GM19351 (cell line): ENCODE measurements around the gene PTMS.
A peak's percentile ranks its signal among the peaks of the same experiment; 100 is the strongest.

Experiments
- ATAC-seq: cut with Tn5 transposase; IDR thresholded peaks from one replicate; pipeline ENCODE4 v1.9.1; 2021; ENCODE audit warnings: mild to moderate bottlenecking, moderate library complexity; ENCODE audit not compliant: unreplicated experiment

PTMS gene

DNA sequence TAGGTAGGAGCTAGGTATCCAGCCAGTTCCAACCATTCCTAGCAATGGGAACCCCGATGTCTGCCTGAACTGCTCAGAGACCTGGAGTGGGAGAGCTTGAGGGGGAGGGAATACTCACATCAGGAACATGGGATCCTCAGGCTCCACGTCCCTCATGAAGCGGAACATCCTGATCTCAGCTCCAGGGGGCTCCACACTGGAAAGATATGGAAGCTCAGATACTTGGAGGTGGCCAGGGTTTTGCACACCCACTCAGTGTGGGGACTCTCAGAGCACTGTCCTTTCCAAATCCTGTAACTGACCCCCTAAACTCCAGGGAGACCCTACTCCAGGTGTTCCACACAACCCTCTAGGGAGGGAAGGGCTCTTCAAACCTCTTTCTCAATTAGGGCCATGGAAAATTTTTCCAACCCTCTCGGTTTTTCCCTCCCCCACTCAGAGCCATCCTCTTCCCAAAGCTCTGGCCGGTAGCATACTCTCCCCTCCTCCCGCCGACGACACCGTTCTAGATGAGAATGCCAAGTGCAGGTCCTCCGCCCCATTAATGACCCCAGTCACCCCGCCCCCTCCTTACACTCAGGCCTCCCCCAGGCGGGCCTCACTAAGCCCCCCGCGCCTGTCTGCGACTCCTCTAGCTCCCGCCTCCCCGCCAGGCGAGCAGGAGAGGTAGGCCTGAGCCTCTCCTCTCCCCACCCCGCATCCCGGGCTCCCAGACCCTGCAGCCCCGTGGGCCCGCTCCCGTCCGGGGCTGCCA lies 13.8 kb upstream of the PTMS start:
- ATAC-seq = peak; percentile 3

- ATAC-seq = peak; percentile 83
These were observed 13.0 kb upstream of the PTMS start, which contains the start of gene MLF2 for GRCh38 chr12:6752921-6753771. Gene MLF2 (minus strand): TSS chr12:6753141. CDS start chr12:6752334, 807 bp downstream.

DNA sequence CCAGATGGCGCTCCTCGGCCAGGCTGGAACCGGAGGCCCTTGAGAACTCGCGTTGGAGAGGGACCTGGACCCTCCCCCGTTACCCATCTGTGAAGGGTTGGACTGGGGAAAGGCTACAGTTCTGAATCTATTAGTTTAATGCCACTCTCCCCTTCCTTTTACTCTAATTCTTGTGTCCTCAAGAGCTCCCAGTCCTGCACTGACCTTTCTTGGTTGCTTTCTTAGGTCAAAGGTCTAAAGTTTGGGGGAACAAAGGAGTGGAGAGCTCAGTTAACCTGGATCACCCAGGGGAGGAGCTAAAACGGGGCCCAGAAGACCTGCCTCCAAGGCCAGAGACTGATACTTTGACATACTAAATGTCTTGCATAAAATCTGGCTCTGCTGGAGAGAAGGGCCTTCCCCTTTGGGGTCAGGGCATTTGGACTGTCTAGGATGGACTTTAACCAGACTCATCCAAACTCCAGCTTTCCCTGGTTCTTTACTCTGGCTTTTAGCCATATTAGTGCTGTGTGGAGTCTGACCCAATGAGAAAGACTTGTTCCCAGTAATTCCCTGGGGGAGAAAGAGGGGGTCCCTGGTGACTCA lies 12.3 kb upstream of the PTMS start:
- no peak for ATAC-seq

- ATAC-seq = no peak
These were observed 11.8 kb upstream of the PTMS start for GRCh38 chr12:6754411-6754810.

- no peak for ATAC-seq
These were observed 9.0 kb upstream of the PTMS start for GRCh38 chr12:6757028-6757690.

DNA sequence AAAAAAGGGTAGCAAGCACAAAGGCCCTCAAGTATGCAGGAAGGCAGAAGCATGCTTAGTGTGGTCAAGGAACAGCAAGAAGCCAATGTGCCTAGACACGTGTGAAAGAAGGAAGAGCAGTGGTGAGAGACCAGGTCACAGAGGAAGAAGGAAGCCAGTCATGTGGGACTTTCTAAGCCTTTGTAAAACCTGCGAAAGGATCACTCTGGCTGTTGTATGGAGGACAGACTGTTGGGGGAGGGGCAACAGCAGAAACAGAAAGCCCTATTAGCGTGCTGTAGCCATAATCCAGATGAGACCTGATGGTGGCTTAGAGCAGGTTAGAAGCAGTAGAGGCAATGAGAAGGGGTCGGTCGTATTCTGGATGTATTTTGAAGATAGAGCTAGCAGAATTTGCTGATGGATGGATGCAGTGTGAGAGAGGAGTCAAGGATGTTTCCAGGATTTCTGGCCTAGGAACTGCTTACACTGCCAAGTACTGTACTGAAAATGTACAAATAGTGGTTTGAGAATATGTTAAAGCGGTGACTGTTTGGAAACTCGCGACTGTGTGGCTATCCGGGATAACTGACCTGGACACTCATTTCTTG lies 7.6 kb upstream of the PTMS start:
- no peak for ATAC-seq

- no peak for ATAC-seq
These were observed 6.4 kb upstream of the PTMS start for GRCh38 chr12:6759741-6760140.

DNA sequence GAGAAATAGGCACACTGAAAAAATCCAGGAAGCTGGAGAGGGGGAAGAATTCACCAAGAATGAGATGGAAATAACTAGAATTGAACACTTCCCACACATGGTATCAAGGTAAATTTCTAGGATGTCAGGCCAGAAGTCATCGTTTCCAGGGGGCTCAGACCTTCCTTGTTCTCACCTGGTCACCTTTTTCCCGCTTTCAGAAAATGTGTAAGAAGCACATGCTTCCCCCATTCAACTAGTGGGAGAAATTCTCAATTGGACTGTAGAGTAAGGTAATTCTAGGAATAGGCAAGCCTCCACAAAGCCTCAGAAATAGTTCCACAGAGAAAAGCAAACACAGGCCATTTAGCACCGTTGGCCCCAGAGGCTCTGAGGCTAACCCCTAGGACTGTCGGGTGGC lies 2.8 kb upstream of the PTMS start:
- no peak for ATAC-seq

GRCh38 chr12:6764011-6764828 lies 1.9 kb upstream of the PTMS start:
- ATAC-seq = peak; percentile 84

DNA sequence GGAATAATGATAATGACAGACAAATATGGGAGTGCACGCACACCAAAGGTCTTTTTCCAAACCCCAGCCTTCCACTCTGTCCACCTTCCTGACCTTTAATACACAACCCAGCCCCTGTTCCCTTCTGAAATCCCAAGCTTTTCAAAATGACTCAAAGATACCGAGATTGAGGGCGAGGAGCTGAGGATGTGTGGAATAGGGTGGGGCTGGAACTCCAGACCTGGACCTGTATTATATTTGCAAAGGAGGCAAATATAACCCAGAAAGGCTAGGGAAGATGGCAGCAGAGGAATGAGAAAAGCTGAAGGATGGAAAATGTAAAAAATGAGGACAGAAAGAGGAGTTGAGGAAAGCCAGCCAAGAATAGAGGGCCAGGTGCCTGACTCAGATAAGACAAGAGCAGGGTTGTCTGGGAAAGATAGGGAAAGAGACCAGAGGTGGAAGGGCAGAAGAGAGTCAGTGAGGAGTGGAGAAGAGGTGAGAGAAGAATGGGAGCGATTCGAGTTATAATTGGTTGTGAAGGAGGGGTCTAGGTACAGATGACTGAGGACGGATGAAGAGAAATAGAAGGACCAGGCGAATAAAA lies 1.0 kb upstream of the PTMS start:
- ATAC-seq = no peak

DNA sequence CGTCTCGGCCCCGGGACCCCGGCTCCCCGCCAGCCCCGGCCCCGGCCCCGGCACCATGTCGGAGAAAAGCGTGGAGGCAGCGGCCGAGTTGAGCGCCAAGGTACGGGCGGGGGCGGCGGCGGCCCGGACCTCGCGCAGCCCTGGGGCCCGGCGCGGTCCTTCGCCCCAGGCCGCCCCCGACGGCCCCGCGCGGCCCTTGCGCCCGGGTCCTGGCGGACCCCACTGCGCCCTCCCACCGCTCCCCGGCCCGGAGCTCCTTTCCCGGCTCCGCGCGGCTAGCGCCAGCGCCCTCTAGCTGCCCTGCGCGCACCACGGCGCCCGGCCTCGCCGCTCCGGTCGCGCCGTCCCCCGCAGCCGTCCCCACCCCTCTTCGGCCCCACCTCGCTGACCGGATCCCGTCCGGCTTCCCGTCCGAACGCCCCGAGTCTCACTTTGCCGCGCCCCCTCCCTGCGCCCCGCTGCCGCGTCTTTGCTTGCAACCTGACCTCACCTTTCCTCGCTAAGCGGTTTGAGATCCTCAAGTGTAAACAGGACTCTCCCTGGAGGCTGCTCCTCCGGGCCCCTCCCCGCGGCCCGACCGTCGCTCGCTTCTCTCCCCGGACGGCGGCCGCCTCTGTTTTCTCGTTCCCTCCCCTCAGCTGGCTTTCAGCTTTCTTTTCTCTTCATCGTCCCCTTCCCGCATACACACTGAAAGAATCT lies 637 bp downstream of the PTMS start:
- no peak for ATAC-seq

- no peak for ATAC-seq
These were observed 1.5 kb downstream of the PTMS start for GRCh38 chr12:6767353-6768319.

GRCh38 chr12:6768437-6768914 lies 2.3 kb downstream of the PTMS start:
- ATAC-seq = no peak

- no peak for ATAC-seq
These were observed 2.8 kb downstream of the PTMS start for GRCh38 chr12:6768990-6769389.

DNA sequence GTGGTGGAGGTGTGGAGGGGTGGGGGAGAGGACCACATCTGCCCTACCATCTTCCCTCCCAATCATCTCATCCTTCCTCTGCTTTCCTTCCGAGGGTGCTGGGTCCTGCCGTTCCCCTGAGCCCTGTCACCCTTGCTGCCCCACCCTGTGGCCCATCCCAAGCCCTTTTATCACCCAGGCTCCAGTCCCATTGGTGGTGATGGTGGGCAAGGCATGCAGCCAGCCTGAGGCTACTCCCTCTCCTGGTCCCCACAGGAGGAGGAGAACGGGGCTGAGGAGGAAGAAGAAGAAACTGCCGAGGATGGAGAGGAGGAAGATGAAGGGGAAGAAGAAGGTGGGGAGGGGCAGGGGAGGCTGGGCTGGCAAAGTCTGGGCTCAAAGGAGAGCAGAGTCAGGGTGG lies 3.5 kb downstream of the PTMS start:
- no peak for ATAC-seq

GRCh38 chr12:6770094-6770493 lies 3.9 kb downstream of the PTMS start:
- ATAC-seq = no peak

GRCh38 chr12:6770600-6770999 lies 4.4 kb downstream of the PTMS start:
- ATAC-seq = no peak

DNA sequence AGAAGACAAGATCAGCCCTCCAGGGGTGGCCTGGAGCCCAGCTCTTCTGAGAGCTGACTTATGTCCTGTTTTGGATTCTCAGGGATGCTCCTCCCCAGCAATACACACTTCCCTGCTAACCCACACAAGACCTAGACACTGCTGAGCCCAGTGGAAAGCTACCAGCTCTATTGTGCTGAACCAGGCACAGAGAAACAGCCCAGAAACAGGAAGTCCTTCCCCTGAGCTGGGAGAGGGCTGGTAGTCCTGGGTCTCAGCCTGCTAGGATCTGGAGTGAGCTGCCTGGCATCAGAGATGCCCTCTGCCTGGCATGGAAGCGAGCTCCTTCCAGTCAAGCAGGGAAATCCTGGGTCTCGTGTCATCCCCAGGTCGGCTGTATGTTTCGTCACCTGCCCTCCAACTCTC lies 4.9 kb downstream of the PTMS start:
- no peak for ATAC-seq
